Muscle of leg (tissue), 11 donors: Measurements from ENCODE around the gene SORCS1. TPM values are rescaled to one million over a fixed set of nuclear protein-coding genes. Genes with fewer than 3 reads are reported as not detected.

Experiments used
- DNase-seq: peaks from one replicate; pipeline ENCODE4 v3.0.0; 2013
- H3K27ac ChIP-seq: one replicate; pipeline ENCODE4 v1.5.1; 2013; ENCODE audit warnings: mild to moderate bottlenecking, low read length, control low read depth
- H3K27me3 ChIP-seq: one replicate; pipeline ENCODE4 v1.6.1; 2013; ENCODE audit warnings: low read length; ENCODE audit not compliant: control insufficient read depth, insufficient read depth
- H3K36me3 ChIP-seq: one replicate; pipeline ENCODE4 v1.6.1; 2013; ENCODE audit warnings: low read length; ENCODE audit not compliant: control insufficient read depth, insufficient read depth
- H3K4me1 ChIP-seq: one replicate; pipeline ENCODE4 v1.6.1; 2013; ENCODE audit warnings: low read length; ENCODE audit not compliant: control insufficient read depth, insufficient read depth
- H3K4me3 ChIP-seq: one replicate; pipeline ENCODE4 v1.5.1; 2013; ENCODE audit warnings: low read length, control low read depth
- H3K9me3 ChIP-seq: replicated peaks from 2 replicates; pipeline ENCODE4 v1.6.1; 2013; ENCODE audit warnings: low read depth, low read length; ENCODE audit not compliant: control insufficient read depth
- WGBS: methylation state at CpG from one replicate; pipeline ENCODE4 v1.1.5; 2013; ENCODE audit warnings: missing lambda C conversion rate; ENCODE audit not compliant: insufficient coverage; 5-methylcytosine and 5-hydroxymethylcytosine counted together
- polyA plus RNA-seq, 8 donors: library from polyadenylated mRNA; unstranded; fragments of 120-200 nt; gene quantifications; one replicate each; pipeline versions ENCODE4 v1.2.1 to v1.2.3, GENCODE V29; 2013; ENCODE audit warnings: inconsistent platforms in 1 of 8, low replicate concordance in 1 of 8; ENCODE audit not compliant: insufficient read length in 8 of 8, insufficient read depth in 1 of 8
- total RNA-seq: library from RNA; stranded (reverse); fragments of 120-200 nt; gene quantifications from one replicate; pipeline ENCODE4 v1.2.4, GENCODE V29; 2013

The SORCS1 gene
- total and polyA plus RNA-seq, 9 donors, result 2.4 to 6.2 (median 3.8) TPM

DNA sequence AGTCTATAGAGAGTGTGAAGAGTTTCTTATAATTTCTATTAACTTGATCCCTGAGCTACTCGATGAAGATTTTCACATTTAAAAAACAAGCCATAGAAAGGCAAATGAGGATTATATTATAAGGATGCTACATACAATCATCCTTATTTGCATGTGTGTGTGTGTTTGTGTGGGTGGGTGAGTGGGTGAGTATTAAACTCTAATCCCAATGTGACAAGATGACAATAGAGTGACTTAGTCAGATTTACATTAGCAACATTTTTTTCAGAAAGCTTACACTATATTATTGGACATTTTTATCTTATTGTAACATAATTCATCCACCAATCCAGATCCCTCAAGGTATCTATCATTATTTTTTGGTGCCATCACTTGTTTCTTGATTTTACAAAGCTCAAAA is 331.7 kb downstream of the SORCS1 start:
- DNase-seq, result no peak
- H3K4me1 ChIP-seq, result no peaks in the 10 kb centered on the region
- no peak overlapping the region for H3K27ac ChIP-seq
- WGBS, result no CpG with 5 or more reads among the region's 1 CpG
- H3K36me3 ChIP-seq, result no peaks in the 10 kb centered on the region
- no peak overlapping the region for H3K4me3 ChIP-seq
- H3K27me3 ChIP-seq, result no peaks in the 10 kb centered on the region
- H3K9me3 ChIP-seq, result no peaks in the 10 kb centered on the region

DNA sequence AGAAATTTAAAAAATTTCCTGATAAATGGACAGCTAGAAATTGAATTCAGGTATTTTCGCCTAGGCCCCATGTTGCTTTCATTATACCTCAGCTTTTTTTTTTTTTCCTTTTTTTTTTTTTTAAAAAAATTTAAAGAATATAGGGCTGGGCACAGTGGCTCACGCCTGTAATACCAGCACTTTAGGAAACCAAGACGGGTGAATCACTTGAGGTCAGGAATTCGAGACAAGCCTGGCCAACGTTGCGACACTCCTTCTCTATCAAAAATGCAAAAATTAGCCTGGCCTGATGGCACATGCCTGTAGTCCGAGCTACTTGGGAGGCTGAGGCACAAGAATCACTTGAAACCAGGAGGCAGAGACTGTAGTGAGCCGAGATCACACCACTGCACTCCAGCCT is 334.0 kb downstream of the SORCS1 start:
- Histone ChIP-seq H3K27ac (no peak overlapping the region), H3K36me3 (no peaks in the 10 kb centered on the region), H3K9me3 (no peaks in the 10 kb centered on the region), H3K4me3 (no peak overlapping the region), H3K4me1 (no peaks in the 10 kb centered on the region), H3K27me3 (no peaks in the 10 kb centered on the region)
- DNase-seq, result no peak
- WGBS, result 73% methylated on average over 2 of the region's 8 CpGs

DNA sequence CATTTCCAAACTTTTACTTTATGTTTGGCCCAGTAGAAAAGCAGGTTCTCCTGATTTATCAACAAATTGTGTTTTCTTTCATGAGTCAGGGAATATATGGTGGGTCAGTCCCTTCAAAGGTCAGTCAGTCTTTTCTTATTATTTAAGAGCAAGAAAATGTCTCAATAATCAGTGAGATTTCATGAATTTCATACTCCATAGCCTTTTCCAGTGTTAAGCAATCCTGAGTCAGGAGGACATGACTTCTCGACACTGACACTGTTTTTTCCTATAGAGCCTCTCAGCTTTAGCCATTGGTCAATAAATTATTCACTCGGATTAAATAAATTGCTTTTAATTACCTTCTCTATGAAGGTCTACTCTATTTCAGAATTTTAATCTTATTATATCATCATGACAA is 334.5 kb downstream of the SORCS1 start:
- Histone ChIP-seq H3K36me3 (no peaks in the 10 kb centered on the region), H3K9me3 (no peaks in the 10 kb centered on the region), H3K4me3 (no peak overlapping the region), H3K27me3 (no peaks in the 10 kb centered on the region), H3K27ac (no peak overlapping the region), H3K4me1 (no peaks in the 10 kb centered on the region)
- no peak for DNase-seq
- no CpG with 5 or more reads among the region's 2 CpGs for WGBS

DNA sequence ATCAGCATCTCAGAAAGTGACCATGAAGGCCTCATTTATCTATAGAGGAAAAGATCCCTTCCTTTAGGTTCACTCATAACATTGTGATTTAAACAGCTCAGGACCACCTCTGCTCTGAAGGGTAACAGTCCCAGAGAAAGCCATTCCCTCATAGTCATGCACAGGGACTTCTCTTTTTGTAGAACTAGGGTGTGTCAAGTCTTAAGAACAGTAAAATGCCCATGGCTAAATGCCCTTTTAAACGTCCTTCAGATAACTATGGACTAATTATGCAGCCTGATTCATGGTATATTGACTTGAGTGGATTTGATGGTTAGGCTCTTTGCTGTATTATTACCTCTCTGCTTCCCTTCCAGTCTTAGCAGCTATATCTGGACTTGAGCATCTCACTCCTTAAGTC is 337.8 kb downstream of the SORCS1 start:
- DNase-seq, result no peak
- no CpG with 5 or more reads among the region's 1 CpG for WGBS
- no peak overlapping the region for H3K27ac ChIP-seq
- H3K4me3 ChIP-seq, result no peak overlapping the region
- H3K4me1 ChIP-seq, result no peaks in the 10 kb centered on the region
- no peaks in the 10 kb centered on the region for H3K36me3 ChIP-seq
- no peaks in the 10 kb centered on the region for H3K9me3 ChIP-seq
- H3K27me3 ChIP-seq, result no peaks in the 10 kb centered on the region

DNA sequence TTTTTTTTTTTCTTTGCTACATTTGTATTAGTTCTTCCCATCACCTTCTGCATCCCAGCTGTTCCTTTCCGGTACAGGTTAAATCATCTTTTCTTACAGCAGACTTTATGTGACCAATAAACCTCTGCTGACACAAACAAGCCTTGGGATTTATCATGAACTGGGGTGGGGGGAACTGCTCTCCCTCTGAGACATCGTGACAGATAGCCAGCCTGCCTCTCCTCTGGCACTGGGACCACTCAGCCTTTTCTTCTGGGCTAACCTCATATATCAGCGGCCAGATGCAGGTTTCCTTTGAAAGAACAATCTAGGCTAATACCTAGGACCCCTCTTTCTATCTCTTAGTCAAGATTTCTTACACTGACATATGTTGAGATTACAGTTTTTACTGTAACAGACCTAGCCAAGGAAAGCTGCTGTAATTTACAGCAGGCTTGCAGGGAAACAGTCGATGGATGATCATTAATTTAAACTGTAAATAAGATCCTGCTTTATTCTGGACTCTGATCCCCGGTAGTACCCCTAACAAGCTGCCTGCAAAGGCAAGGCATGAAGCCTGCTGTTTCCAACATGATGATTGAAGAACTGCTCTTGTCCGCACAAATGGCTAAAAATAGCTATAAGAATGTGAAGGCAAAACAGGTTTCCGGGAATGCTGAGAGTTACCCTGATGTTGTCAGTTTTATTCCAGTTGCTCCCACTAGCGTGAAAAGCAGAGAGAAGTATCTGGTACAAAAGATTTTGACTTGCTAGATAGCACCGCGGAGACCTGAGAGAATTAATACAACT is 338.7 kb downstream of the SORCS1 start:
- Histone ChIP-seq H3K4me3 (no peak overlapping the region), H3K36me3 (no peaks in the 10 kb centered on the region), H3K4me1 (no peaks in the 10 kb centered on the region), H3K9me3 (no peaks in the 10 kb centered on the region), H3K27me3 (no peaks in the 10 kb centered on the region), H3K27ac (no peak overlapping the region)
- 34% methylated on average over 4 of the region's 10 CpGs for WGBS
- DNase-seq, result peak; percentile 66

DNA sequence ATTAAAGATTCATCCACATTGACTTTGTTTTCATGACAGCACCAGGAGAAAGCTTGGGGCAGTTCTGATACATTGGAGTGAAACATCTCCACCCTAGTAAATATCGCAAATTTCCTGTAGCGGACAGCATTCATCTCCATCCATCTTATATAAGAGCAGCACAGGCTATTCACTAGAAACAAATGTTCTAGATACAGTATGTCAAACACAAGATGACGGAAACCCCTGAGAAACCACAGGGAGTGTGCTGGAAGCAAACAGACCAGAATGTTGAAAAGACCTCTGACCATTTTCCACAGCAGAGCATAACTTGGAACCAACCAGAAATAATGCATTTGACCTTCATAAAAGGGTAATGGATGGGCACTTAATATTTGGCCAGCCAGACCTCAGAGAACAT is 343.9 kb downstream of the SORCS1 start:
- H3K4me1 ChIP-seq, result no peaks in the 10 kb centered on the region
- no peak overlapping the region for H3K27ac ChIP-seq
- H3K9me3 ChIP-seq, result no peaks in the 10 kb centered on the region
- DNase-seq, result no peak
- no CpG with 5 or more reads among the region's 3 CpGs for WGBS
- H3K4me3 ChIP-seq, result no peak overlapping the region
- no peaks in the 10 kb centered on the region for H3K27me3 ChIP-seq
- no peaks in the 10 kb centered on the region for H3K36me3 ChIP-seq

DNA sequence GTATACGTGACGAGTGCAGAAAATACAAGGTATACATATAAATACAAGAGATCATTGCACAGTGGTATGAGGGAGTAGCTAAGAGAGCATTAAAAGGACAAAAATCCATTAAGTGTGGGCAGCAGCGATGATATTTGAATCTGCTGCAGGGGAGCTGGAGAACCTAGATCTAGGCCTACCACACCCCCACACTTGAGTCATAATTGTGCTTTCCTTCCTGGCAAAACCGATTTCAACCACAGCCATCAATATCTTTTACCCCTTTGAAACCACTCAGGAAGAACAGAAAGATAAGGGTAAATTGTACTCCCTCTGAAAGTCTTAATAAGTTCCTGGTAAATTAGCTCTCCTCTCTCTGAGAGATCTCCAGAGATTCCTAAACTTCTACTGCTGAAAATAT is 345.0 kb downstream of the SORCS1 start:
- Histone ChIP-seq H3K4me3 (no peak overlapping the region), H3K9me3 (no peaks in the 10 kb centered on the region), H3K27ac (no peak overlapping the region), H3K4me1 (no peaks in the 10 kb centered on the region), H3K36me3 (no peaks in the 10 kb centered on the region), H3K27me3 (no peaks in the 10 kb centered on the region)
- DNase-seq, result no peak
- WGBS, result no CpG with 5 or more reads among the region's 4 CpGs

DNA sequence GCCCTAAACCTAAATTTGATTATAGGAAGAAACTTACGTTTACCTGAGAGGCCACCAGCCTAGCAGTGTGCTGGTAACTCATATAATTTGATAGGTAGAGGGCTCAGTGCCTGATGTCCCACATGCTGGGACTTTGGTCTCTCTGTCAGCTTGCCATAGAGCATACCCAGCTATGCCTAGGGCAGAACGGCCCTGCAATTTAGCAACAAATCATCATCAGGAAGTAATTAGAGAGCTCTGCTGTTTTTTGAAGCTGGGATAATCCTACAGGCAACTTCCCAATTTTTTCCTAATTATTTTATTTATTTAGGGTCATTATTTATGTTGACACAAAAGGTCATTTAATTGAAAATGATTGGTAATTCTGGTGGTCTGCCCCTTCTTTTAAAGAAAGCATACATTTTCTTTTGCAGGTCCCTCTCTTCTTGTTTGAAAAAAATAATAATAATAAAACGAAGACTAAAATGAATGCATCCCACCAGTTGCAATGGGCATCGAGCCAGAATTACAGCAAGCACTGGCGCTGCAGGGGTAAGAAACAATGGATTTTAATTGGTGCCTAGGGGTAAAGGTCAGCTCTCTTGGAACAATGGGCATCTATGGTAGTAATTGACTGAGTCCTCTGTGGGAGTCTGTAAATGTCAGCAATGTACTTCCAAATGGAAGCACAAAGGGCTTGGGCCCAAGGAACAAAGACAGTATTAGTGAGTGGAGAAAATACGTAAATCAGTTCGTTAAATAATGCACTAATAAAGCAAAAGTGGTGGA is 348.0 kb downstream of the SORCS1 start:
- Histone ChIP-seq H3K27me3 (no peaks in the 10 kb centered on the region), H3K4me1 (no peaks in the 10 kb centered on the region), H3K4me3 (no peak overlapping the region), H3K36me3 (no peaks in the 10 kb centered on the region), H3K27ac (no peak overlapping the region), H3K9me3 (no peaks in the 10 kb centered on the region)
- 50% methylated on average over 2 of the region's 7 CpGs for WGBS
- no peak for DNase-seq

DNA sequence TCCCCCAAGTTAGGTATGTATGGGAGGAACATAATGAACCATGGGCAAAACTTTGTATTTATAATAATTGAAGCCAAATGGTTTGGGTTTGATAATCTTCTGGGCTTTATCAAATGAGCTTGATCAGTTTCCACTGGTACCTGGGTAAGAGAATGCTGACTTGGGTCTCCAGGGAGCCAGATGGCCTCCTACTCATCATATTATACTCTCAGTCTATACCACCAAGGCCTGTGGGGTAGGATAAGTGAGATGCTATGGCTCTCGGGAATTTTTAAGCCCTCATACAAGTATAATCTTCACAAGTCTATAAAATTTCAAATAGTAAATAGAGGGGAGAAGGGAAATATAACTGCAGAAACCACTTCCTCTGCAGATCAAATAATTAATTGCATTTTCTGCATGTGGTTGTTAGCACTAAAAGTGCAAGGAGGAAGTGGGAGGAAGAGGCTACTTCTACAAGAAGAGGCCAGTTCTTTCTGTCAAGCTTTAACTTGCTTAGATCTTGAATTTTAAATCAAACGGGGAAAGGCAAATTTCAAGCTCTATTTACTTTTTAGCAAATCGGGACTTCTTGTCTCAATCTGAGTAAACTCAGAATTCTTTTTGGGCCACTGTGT is 349.0 kb downstream of the SORCS1 start:
- Histone ChIP-seq H3K9me3 (no peaks in the 10 kb centered on the region), H3K4me3 (no peak overlapping the region), H3K36me3 (no peaks in the 10 kb centered on the region), H3K27ac (no peak overlapping the region), H3K27me3 (no peaks in the 10 kb centered on the region), H3K4me1 (no peaks in the 10 kb centered on the region)
- DNase-seq, result no peak
- WGBS, result no CpG with 5 or more reads among the region's 3 CpGs

DNA sequence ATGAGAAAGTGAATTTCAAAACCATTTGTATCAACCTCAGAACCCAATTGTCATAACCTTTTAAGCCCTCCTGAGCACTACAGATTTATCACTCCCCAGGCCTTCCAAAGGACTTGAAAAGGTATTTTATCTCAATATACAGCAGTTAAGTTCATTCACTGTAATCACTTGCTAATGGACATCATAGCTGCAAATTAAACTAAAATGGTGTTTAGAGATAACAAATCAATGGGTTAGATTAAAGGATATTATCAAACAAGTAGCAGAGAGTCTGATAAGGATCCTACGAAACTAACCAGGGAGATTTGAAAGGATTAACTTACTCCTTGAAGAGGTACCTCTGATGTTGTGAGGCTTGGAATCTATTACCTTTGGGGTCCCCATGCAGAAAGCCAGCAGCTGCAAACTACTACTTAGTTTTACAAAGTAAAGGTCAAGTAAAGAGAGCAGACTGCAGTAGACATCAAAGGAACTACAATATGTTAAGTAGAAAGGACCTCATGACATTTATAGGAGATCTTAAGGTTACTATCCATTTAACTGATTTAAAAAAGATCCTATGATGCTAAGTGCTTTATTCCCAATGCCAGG is 359.4 kb downstream of the SORCS1 start:
- H3K36me3 ChIP-seq, result no peaks in the 10 kb centered on the region
- no peaks in the 10 kb centered on the region for H3K4me1 ChIP-seq
- WGBS, result 60% methylated on average over 1 of the region's 1 CpG

More for the DNA sequence above, 359.4 kb downstream of the SORCS1 start:
- no peak for DNase-seq
- Histone ChIP-seq H3K27ac (no peak overlapping the region), H3K9me3 (no peaks in the 10 kb centered on the region), H3K27me3 (no peaks in the 10 kb centered on the region), H3K4me3 (no peak overlapping the region)
